ENCODE measurements around the gene CHMP1B.

DNA sequence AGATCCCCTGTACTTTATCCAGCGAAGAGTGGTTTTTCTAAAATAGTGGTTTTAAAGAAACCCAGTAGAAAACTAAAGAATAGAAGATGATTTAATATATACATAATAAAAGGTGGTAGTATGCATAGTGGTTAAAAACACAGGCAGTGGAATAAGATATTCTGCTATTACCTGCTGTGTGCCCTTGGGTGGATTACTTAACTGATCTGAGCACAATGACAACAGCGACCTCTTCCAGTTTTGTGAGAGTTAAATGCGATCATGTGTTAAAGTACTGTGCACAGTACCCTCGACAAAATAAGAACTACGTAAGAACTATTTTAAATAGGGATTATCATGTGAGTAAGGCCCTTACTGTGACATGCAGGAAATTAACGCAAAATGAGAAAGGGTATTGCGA, 30.0 kb upstream of the CHMP1B start:
- TF ChIP-seq GATA2 (IDR thresholded peaks at IDR 0.05; ENCODE audit: low read depth, low read length) (no peak), GATA3 (IDR thresholded peaks at IDR 0.05; ENCODE audit: low read depth, low read length) (no peak)
